Measurements from ENCODE around the gene SRP14. TPM values are rescaled to one million over a fixed set of nuclear protein-coding genes. Genes with fewer than 3 reads are reported as not detected.

Gene SRP14
- total and polyA plus RNA-seq, 12 donors = 173 to 989 (median 333) TPM

- WGBS, 4 donors = 88 to 90% (median 90%) methylated on average over 7 of the region's 7 CpGs
- TF ChIP-seq CTCF (IDR thresholded peaks at IDR 0.05) (no peak), POLR2A (IDR thresholded peaks at IDR 0.05) (no peak)
- Histone ChIP-seq H3K27ac (no peak overlapping the region), H3K9me3 (replicated peaks in 1 of 3) (no peaks in the 10 kb centered on the region), H3K4me3 (no peak overlapping the region), H3K4me1 (replicated peaks in 1 of 2) (no peaks in the 10 kb centered on the region), H3K36me3 (replicated peaks in 1 of 2) (peaks cover 0 to 54% of the 10 kb centered on the region in 2 donors), H3K27me3 (no peaks in the 10 kb centered on the region)
- no peak for DNase-seq
- intact Hi-C loops (cut with DNase I) = loop anchor here in 1 of 2 donors (10.0 kb wide), 1 partner anchor 193 kb away; no protein-coding TSS in a partner anchor
Measured at GRCh38 chr15:39987821-39988220, 51.2 kb downstream of the SRP14 start.

Other genes starting within 250 kb of the SRP14 start
- 10 to 100 TPM in 1 of 9 donors, 1 to 10 TPM in 8; 1.4 to 12.7 (median 4.0) TPM for gene GPR176, start 118.9 kb downstream of the SRP14 start, total RNA-seq
- 1 to 10 TPM; 3.6 to 9.8 (median 7.2) TPM for gene GPR176, start 118.9 kb downstream of the SRP14 start, polyA plus RNA-seq
- gene EIF2AK4, start 105.1 kb downstream of the SRP14 start, total RNA-seq = 10 to 100 TPM; 19.3 to 52.9 (median 29.7) TPM
- 10 to 100 TPM; 32.5 to 84.1 (median 63.4) TPM for gene EIF2AK4, start 105.1 kb downstream of the SRP14 start, polyA plus RNA-seq
- 10 to 100 TPM in 3 of 9 donors, 1 to 10 TPM in 6; 3.6 to 12.8 (median 7.1) TPM for gene BMF, start 69.7 kb upstream of the SRP14 start, total RNA-seq
- gene BMF, start 69.7 kb upstream of the SRP14 start, polyA plus RNA-seq = 1 to 10 TPM; 1.3 to 9.3 (median 2.5) TPM
- gene BUB1B, start 121.9 kb upstream of the SRP14 start, total RNA-seq = 10 to 100 TPM in 1 of 9 donors, 1 to 10 TPM in 8; 1.1 to 13.7 (median 2.7) TPM
- gene BUB1B, start 121.9 kb upstream of the SRP14 start, polyA plus RNA-seq = 1 to 10 TPM in 2 of 3 donors, under 1 TPM in 1; 0.81 to 2.9 (median 1.4) TPM
- gene PAK6, start 199.9 kb upstream of the SRP14 start, total RNA-seq = 10 to 100 TPM in 7 of 9 donors, 1 to 10 TPM in 2; 5.8 to 31.0 (median 18.2) TPM
- 10 to 100 TPM in 1 of 3 donors, 1 to 10 TPM in 2; 4.9 to 11.3 (median 6.0) TPM for gene PAK6, start 199.9 kb upstream of the SRP14 start, polyA plus RNA-seq
- gene ANKRD63, start 243.9 kb upstream of the SRP14 start, total RNA-seq = not detected
- gene ANKRD63, start 243.9 kb upstream of the SRP14 start, polyA plus RNA-seq = not detected

Measured in adrenal gland (tissue), 12 donors.